PC-3 (cell line): Measurements from ENCODE around the gene GARIN3. TPM values are rescaled to one million over a fixed set of nuclear protein-coding genes. Genes with fewer than 3 reads are reported as not detected.
"Not testable (repeated sequence)": the region's sequence is repeated elsewhere in the genome, so short reads cannot be mapped to it uniquely, and the experiment has no call there.

Experiments
- ATAC-seq: fragments of 200-7000 bp; cut with Tn5 transposase; 2 replicates; pipeline ENCODE4 v1.9.1; 2020; ENCODE audit warnings: mild to moderate bottlenecking, moderate library complexity
- BruUV-seq: library from RNA; stranded (reverse); fragments of 400-500 nt; replicated peaks from 2 replicates; lab custom pipeline; 2021; lab: Mats Ljungman, UMichigan
- CTCF ChIA-PET: fragments of 300-600 bp; sonication (Branson Sonifier 250); formaldehyde crosslinking; loops from one replicate; lab custom pipeline; 2022; ENCODE audit warnings: antibody characterized with exemption; lab: Charles Lee
- POLR2A ChIA-PET: fragments of 300-600 bp; sonication (Branson Sonifier 250); formaldehyde crosslinking; loops from one replicate; lab custom pipeline; 2022; ENCODE audit warnings: antibody characterized with exemption; ENCODE audit not compliant: unreplicated experiment; lab: Charles Lee
- DNase-seq: peaks from one replicate; pipeline ENCODE4 v3.0.0-alpha.2; 2015
- H2AFZ ChIP-seq: fragments of 300-600 bp; sonication (generic); 2 replicates; pipeline ENCODE4 v1.6.0; 2016; ENCODE audit warnings: antibody characterized with exemption, low read length
- H3F3A ChIP-seq: fragments of 300-600 bp; sonication (generic); one replicate; pipeline ENCODE4 v1.6.0; 2017; ENCODE audit warnings: antibody characterized with exemption, low read length, control low read depth, mild to moderate bottlenecking; ENCODE audit not compliant: unreplicated experiment
- H3K27ac ChIP-seq: fragments of 300-600 bp; sonication (generic); 2 replicates; pipeline ENCODE4 v1.5.1; 2016; ENCODE audit warnings: mild to moderate bottlenecking, low read length
- H3K27me3 ChIP-seq: fragments of 300-600 bp; sonication (generic); 2 replicates; pipeline ENCODE4 v1.6.1; 2016; ENCODE audit warnings: low read length, mixed read lengths
- H3K36me3 ChIP-seq: fragments of 300-600 bp; sonication (generic); 2 replicates; pipeline ENCODE4 v1.6.1; 2016; ENCODE audit warnings: low read depth, mixed run types, low read length, mixed read lengths
- H3K4me1 ChIP-seq: fragments of 300-600 bp; sonication (generic); 2 replicates; pipeline ENCODE4 v1.5.1; 2016; ENCODE audit warnings: low read length; ENCODE audit not compliant: insufficient read depth
- H3K4me2 ChIP-seq: fragments of 300-600 bp; sonication (generic); 2 replicates; pipeline ENCODE4 v1.6.0; 2016; ENCODE audit warnings: low read length
- H3K4me3 ChIP-seq: fragments of 300-600 bp; sonication (generic); 2 replicates; pipeline ENCODE4 v1.5.1; 2016; ENCODE audit warnings: mild to moderate bottlenecking, low read length, mixed read lengths
- H3K79me2 ChIP-seq: fragments of 300-600 bp; sonication (generic); 2 replicates; pipeline ENCODE4 v1.6.1; 2017; ENCODE audit warnings: low read length, mixed read lengths
- H3K9ac ChIP-seq: fragments of 300-600 bp; sonication (generic); 2 replicates; pipeline ENCODE4 v1.6.0; 2016; ENCODE audit warnings: mild to moderate bottlenecking, low read length
- H3K9me2 ChIP-seq: fragments of 300-600 bp; sonication (generic); replicated peaks from 2 replicates; pipeline ENCODE4 v1.6.1; 2016; ENCODE audit warnings: mixed run types, low read length, mixed read lengths
- H3K9me3 ChIP-seq: fragments of 300-600 bp; sonication (generic); 2 replicates; pipeline ENCODE4 v1.6.1; 2016; ENCODE audit warnings: low read length, mixed read lengths
- H4K20me1 ChIP-seq: fragments of 300-600 bp; sonication (generic); 2 replicates; pipeline ENCODE4 v1.6.1; 2016; ENCODE audit warnings: low read length, mixed read lengths
- EZH2 ChIP-seq: fragments of 300-600 bp; sonication (generic); IDR thresholded peaks from one replicate; pipeline ENCODE4 v1.6.1; 2017; ENCODE audit warnings: antibody characterized with exemption, mild to moderate bottlenecking, low read length; ENCODE audit not compliant: unreplicated experiment
- EZH2phosphoT487 ChIP-seq: fragments of 300-600 bp; sonication (generic); IDR thresholded peaks from 2 replicates; pipeline ENCODE4 v1.6.1; 2018; ENCODE audit warnings: mild to moderate bottlenecking, antibody characterized with exemption, low read length, borderline replicate concordance
- intact Hi-C: fragments of 100-400 bp; cut with micrococcal nuclease; formaldehyde crosslinking; loops from 2 replicates; pipeline ENCODE4 v1.9.0; 2023
- total RNA-seq: library from RNA; depleted of rRNA; stranded (reverse); fragments of >200 nt; gene quantifications from 2 replicates; pipeline ENCODE4 v1.2.3, GENCODE V29; 2014
- TF ChIP-seq, protein P1 (sequence below): fragments of 300-600 bp; sonication (generic); conservative IDR thresholded peaks from 2 replicates; pipeline ENCODE4 v1.5.1; 2017; ENCODE audit warnings: antibody characterized with exemption, low read depth, mild to moderate bottlenecking, low read length

GARIN3 gene
- total RNA-seq, 1 experiment from 2014 or later, result not detected

GRCh38 chr5:157187046-157187754, 21.1 kb upstream of the GARIN3 start:
- no peak for TF ChIP-seq EZH2
- TF ChIP-seq, protein P1, sequence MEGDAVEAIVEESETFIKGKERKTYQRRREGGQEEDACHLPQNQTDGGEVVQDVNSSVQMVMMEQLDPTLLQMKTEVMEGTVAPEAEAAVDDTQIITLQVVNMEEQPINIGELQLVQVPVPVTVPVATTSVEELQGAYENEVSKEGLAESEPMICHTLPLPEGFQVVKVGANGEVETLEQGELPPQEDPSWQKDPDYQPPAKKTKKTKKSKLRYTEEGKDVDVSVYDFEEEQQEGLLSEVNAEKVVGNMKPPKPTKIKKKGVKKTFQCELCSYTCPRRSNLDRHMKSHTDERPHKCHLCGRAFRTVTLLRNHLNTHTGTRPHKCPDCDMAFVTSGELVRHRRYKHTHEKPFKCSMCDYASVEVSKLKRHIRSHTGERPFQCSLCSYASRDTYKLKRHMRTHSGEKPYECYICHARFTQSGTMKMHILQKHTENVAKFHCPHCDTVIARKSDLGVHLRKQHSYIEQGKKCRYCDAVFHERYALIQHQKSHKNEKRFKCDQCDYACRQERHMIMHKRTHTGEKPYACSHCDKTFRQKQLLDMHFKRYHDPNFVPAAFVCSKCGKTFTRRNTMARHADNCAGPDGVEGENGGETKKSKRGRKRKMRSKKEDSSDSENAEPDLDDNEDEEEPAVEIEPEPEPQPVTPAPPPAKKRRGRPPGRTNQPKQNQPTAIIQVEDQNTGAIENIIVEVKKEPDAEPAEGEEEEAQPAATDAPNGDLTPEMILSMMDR, result no peak
- TF ChIP-seq EZH2phosphoT487, result no peak
- DNase-seq (no peak), ATAC-seq (no peak)
- peaks cover 88% of the 10 kb centered on the region for H3K27me3 ChIP-seq
- H4K20me1 ChIP-seq, result no peaks in the 10 kb centered on the region
- no peaks in the 10 kb centered on the region for H3K36me3 ChIP-seq
- H3K4me1 ChIP-seq, result no peaks in the 10 kb centered on the region
- no peak overlapping the region for H3K27ac ChIP-seq
- H3K4me3 ChIP-seq, result no peak overlapping the region
- ChIA-PET POLR2A (no interaction called here), CTCF (no interaction called here)
- no peak overlapping the region for H3K4me2 ChIP-seq
- H3K9me3 ChIP-seq, result no peaks in the 10 kb centered on the region
- H3F3A ChIP-seq, result no peaks in the 10 kb centered on the region
- no peak overlapping the region for H3K9ac ChIP-seq
- no TSS peak for BruUV-seq
- no peaks in the 10 kb centered on the region for H3K9me2 ChIP-seq
- intact Hi-C loops, result no loop called here
- H2AFZ ChIP-seq, result no peak overlapping the region
- H3K79me2 ChIP-seq, result no peaks in the 10 kb centered on the region

GRCh38 chr5:157186309-157187045, 20.4 kb upstream of the GARIN3 start:
- ATAC-seq (no peak), DNase-seq (no peak)
- no peaks in the 10 kb centered on the region for H3K9me2 ChIP-seq
- CTCF ChIA-PET, result no interaction called here
- no peak overlapping the region for H3K4me3 ChIP-seq
- H3K36me3 ChIP-seq, result no peaks in the 10 kb centered on the region
- no peak overlapping the region for H2AFZ ChIP-seq
- H3K27ac ChIP-seq, result no peak overlapping the region
- intact Hi-C loops, result no loop called here
- H3K9me3 ChIP-seq, result no peaks in the 10 kb centered on the region
- H3K27me3 ChIP-seq, result peaks cover 88% of the 10 kb centered on the region
- TF ChIP-seq EZH2 (no peak), EZH2phosphoT487 (no peak)
- TF ChIP-seq, protein P1, result no peak
- no TSS peak for BruUV-seq
- H3K4me1 ChIP-seq, result no peaks in the 10 kb centered on the region
- POLR2A ChIA-PET, result no interaction called here
- no peak overlapping the region for H3K4me2 ChIP-seq
- H3F3A ChIP-seq, result no peaks in the 10 kb centered on the region
- H3K9ac ChIP-seq, result no peak overlapping the region
- no peaks in the 10 kb centered on the region for H3K79me2 ChIP-seq
- H4K20me1 ChIP-seq, result no peaks in the 10 kb centered on the region

DNA sequence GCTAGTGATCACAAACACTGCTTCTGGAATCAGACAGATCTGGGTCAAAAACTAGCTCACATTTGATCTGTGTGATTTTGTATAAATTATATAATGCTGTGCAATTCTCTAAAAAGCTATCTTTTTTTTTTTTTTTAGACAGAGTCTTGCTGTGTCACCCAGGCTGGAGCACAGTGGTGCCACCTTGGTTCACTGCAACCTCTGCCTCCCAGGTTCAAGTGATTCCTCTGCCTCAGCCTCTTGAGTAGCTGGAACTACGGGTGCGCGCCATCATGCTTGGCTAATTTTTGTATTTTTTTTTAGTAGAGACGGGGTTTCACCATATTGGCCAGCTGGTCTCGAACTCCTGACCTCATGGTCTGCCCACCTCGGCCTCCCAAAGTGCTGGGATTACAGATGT, 19.1 kb upstream of the GARIN3 start:
- not testable (repeated sequence) for H3K36me3 ChIP-seq

More for the DNA sequence above, 19.1 kb upstream of the GARIN3 start:
- POLR2A ChIA-PET, result interaction anchor here (0.7 kb wide), 1 partner anchor 1745 kb away, joined by 19 read pairs; no protein-coding TSS in a partner anchor
- intact Hi-C loops, H3K9me2 ChIP-seq, H3K4me1 ChIP-seq, H2AFZ ChIP-seq, H3K79me2 ChIP-seq, H3K9me3 ChIP-seq, BruUV-seq, ATAC-seq, H3K27ac ChIP-seq, H3F3A ChIP-seq, DNase-seq, H4K20me1 ChIP-seq, H3K4me3 ChIP-seq, H3K4me2 ChIP-seq, H3K9ac ChIP-seq, CTCF ChIA-PET: not testable (repeated sequence)
- H3K27me3 ChIP-seq, result peaks cover 90% of the 10 kb centered on the region
